Measurements from ENCODE around the gene CIB1.

Gene CIB1

DNA sequence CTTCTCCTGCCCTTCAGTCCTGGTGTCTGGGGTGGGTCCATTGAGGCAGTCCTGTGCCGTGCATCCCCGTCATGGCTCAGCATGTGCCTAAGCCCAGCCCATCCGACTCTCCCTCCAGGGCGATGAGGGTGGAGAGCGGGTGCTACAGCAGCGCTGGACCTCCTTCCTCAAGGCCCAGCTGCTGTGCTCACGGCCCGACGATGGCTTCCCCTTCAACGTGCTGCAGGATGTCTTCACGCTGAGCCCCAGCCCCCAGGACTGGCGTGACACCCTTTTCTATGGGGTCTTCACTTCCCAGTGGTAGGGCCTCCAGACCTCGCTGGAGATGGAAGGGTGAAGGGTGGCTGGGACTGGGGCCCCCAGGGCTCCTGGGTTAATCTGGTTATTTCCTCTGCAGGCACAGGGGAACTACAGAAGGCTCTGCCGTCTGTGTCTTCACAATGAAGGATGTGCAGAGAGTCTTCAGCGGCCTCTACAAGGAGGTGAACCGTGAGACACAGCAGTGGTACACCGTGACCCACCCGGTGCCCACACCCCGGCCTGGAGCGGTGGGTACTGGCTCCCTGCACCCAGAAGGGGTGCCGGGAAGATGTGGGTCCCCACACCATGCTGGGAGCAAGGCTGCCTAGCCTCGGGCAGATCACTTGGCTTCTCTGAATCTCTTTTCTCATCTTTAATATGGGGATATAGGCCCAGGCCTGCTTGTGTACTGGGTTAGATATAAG is 10.1 kb downstream of the CIB1 start:
- no peak for DNase-seq (ENCODE audit: low read depth)
- H3K4me3 ChIP-seq (ENCODE audit: control insufficient read depth, low read depth, low read length) = no peak overlapping the region
- no peak for TF ChIP-seq CTCF (IDR thresholded peaks at IDR 0.05; ENCODE audit: control insufficient read depth, insufficient read depth, low read depth, low read length, missing control alignments)

GRCh38 chr15:90222547-90222946 is 11.2 kb downstream of the CIB1 start:
- H3K4me3 ChIP-seq (ENCODE audit: control insufficient read depth, low read depth, low read length) = no peak overlapping the region
- TF ChIP-seq CTCF (IDR thresholded peaks at IDR 0.05; ENCODE audit: control insufficient read depth, insufficient read depth, low read depth, low read length, missing control alignments) = no peak
- DNase-seq (ENCODE audit: low read depth) = no peak

- peak; percentile 57 for DNase-seq (ENCODE audit: low read depth)
- H3K4me3 ChIP-seq (ENCODE audit: control insufficient read depth, low read depth, low read length) = no peak overlapping the region
- TF ChIP-seq CTCF (IDR thresholded peaks at IDR 0.05; ENCODE audit: control insufficient read depth, insufficient read depth, low read depth, low read length, missing control alignments) = peak; percentile 90
Measured at GRCh38 chr15:90221246-90221900, 12.4 kb downstream of the CIB1 start.

DNA sequence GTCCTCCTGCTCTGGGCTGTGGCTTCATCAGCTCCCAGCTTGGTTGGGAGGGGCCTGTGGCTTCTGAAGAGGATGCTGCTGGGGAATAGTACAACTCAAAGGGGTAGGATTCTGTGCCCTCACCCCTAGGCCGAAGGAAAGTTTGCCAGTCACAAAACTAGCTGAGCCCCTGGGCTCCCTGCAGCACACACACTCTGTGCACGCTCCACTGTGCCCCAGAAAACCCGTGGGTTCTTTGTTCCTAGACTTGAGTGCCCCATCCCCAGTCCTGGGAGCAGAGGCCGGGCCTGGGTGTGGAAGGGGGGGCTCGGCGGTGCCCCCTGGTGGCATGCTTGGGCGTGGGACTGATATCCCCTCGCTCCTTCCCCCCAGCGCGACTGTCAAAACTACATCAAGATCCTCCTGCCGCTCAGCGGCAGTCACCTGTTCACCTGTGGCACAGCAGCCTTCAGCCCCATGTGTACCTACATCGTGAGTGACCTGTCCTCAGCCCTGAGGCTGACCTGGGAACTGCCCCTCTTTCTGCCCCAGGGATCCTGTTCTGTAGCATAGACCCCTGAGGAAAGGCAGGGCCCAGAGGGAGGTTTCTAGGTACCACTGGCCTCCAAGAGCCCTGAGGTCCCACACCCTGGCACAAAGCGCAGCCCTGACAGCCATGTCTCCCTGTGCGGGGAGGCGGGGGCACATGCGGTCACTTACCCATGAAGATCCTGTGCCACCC is 14.2 kb downstream of the CIB1 start:
- DNase-seq (ENCODE audit: low read depth) = no peak

DNA sequence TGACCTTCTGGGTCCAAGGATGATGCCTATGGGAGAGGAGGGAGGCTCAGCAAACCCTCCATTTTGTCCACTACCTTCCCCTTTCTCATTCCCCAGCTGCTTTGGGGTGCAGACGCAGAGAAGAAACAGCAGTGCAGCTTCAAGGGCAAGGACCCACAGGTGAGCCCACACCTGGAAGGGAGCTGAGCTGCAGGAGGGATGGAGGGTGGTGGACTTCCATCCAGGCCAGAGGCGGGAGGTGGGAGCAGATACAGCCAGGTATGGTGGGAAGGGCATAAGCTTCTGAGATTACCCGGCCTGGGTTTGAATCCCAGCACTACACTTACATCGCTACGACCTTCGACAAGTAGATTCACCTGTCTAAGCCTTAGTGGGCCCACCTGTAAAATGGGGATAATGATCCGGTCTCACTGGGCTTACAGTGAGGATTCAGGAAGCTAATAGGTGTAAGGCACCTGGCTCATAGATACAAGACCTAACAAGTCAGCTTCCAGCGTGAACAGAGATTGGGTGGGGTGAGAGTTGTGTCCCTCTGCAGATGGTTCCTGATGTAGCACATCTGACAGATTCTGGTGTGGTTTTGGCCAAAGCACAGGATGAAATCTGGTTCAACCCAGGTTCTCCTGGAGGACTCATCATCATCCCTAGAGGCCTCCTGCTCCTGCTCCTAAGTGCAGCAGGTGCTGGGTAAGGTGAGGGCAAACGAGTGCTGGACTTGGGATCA is 15.9 kb downstream of the CIB1 start:
- no peak overlapping the region for H3K4me3 ChIP-seq (ENCODE audit: control insufficient read depth, low read depth, low read length)
- DNase-seq (ENCODE audit: low read depth) = no peak
- TF ChIP-seq CTCF (IDR thresholded peaks at IDR 0.05; ENCODE audit: control insufficient read depth, insufficient read depth, low read depth, low read length, missing control alignments) = no peak

More for the DNA sequence above, 14.2 kb downstream of the CIB1 start:
- H3K4me3 ChIP-seq (ENCODE audit: control insufficient read depth, low read depth, low read length) = no peak overlapping the region
- peak; percentile 78 for TF ChIP-seq CTCF (IDR thresholded peaks at IDR 0.05; ENCODE audit: control insufficient read depth, insufficient read depth, low read depth, low read length, missing control alignments)

DNA sequence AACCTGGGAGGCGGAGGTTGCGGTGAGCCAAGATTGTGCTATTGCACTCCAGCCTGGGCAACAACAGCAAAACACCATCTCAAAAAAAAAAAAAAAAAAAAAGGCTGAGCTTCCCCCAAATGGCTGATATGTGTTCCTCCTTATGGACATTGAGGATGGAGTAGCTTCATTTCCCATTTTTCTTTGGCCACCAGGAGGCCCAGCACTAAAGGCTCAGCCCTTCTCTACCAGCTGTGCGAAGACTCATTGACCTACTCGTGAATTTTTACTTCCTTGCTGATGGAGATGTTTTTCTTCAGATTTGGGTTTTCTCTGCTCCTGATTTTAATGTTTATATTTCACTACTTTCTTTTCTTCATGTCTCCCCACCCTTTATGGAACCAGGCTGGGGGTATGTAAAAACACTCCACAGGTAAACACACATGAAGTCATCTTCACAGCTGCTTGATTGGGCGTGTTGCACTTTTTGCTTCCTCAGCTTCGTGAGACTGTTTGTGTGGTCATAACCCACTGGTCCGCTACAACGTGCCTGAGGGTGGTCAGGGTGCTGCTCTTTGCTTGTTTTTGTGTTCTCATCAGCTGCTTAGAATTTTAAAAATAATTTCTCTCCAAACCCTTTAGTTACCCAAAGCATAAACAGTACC is 19.1 kb downstream of the CIB1 start:
- no peak overlapping the region for H3K4me3 ChIP-seq (ENCODE audit: control insufficient read depth, low read depth, low read length)
- peak; percentile 46 for TF ChIP-seq CTCF (IDR thresholded peaks at IDR 0.05; ENCODE audit: control insufficient read depth, insufficient read depth, low read depth, low read length, missing control alignments)
- no peak for DNase-seq (ENCODE audit: low read depth)

Data from AG09309 (cell line).